B cell (primary cell): ENCODE results near the gene DENR. TPM values are rescaled to one million over a fixed set of nuclear protein-coding genes. Genes with fewer than 3 reads are reported as not detected.

Experiments used
- ATAC-seq: fragments of 200-7000 bp; cut with Tn5 transposase; one replicate; pipeline ENCODE4 v1.10.0; 2021; ENCODE audit warnings: low read depth, mild to moderate bottlenecking, moderate number of reproducible peaks, moderate library complexity
- CTCF ChIA-PET: fragments of 350-600 bp; sonication (Branson Sonifier 250); formaldehyde crosslinking; loops from one replicate; lab custom pipeline; 2021; ENCODE audit warnings: antibody characterized with exemption, inconsistent platforms; lab: Charles Lee
- POLR2A ChIA-PET: fragments of 350-600 bp; sonication (Branson Sonifier 250); formaldehyde crosslinking; loops from one replicate; lab custom pipeline; 2021; ENCODE audit warnings: antibody characterized with exemption; lab: Charles Lee
- DNase-seq: peaks from one replicate; pipeline ENCODE4 v3.0.0; 2013
- H2AFZ ChIP-seq: 2 replicates; pipeline ENCODE4 v1.6.1; 2012; ENCODE audit warnings: mild to moderate bottlenecking, low read depth, low read length; ENCODE audit not compliant: insufficient read depth, poor library complexity, severe bottlenecking
- H3K27ac ChIP-seq, 2 donors: 1 replicate in 1 of 2; 2 replicates in 1 of 2; pipeline ENCODE4 v1.5.1; 2012 to 2013; ENCODE audit warnings: low read length in 2 of 2, mild to moderate bottlenecking in 2 of 2, moderate library complexity in 1 of 2
- H3K27me3 ChIP-seq, 4 experiments: fragments of 200-600 bp in 1 of 4; sonication (generic) in 1 of 4; replicated peaks in 1 of 4; 1 replicate in 2 of 4; 2 replicates in 2 of 4; pipeline versions ENCODE4 v1.6.1 to v1.7.0; 2013 to 2016; ENCODE audit warnings: low read length in 3 of 4, mild to moderate bottlenecking in 2 of 4, mixed read lengths in 1 of 4, moderate library complexity in 1 of 4; ENCODE audit not compliant: insufficient read depth in 4 of 4, control insufficient read depth in 3 of 4; ENCODE audit errors: control extremely low read depth in 1 of 4
- H3K36me3 ChIP-seq, 2 experiments: replicated peaks in 1 of 2; 1 replicate in 1 of 2; 2 replicates in 1 of 2; pipeline versions ENCODE4 v1.6.1 to v1.7.1; 2013; ENCODE audit warnings: low read length in 1 of 2; ENCODE audit not compliant: insufficient read depth in 2 of 2, control insufficient read depth in 1 of 2; ENCODE audit errors: control extremely low read depth in 1 of 2, extremely low read depth in 1 of 2
- H3K4me1 ChIP-seq, 2 donors: fragments of 200-600 bp in 1 of 2; sonication (generic) in 1 of 2; 1 replicate in 1 of 2; 2 replicates in 1 of 2; pipeline versions ENCODE4 v1.5.1 to v1.6.1; 2013 to 2017; ENCODE audit warnings: low read length in 2 of 2; ENCODE audit not compliant: control insufficient read depth in 2 of 2, insufficient read depth in 2 of 2
- H3K4me2 ChIP-seq: replicated peaks from 2 replicates; pipeline ENCODE3; 2012; ENCODE audit warnings: mild to moderate bottlenecking, low read depth, low read length; ENCODE audit not compliant: poor library complexity, severe bottlenecking
- H3K4me3 ChIP-seq, 5 experiments: fragments of 200-600 bp in 1 of 5; sonication (generic) in 1 of 5; 1 replicate in 3 of 5; 2 replicates in 2 of 5; pipeline versions ENCODE4 v1.5.1 to v1.7.0; 2011 to 2016; ENCODE audit warnings: low read length in 4 of 5, mild to moderate bottlenecking in 4 of 5, low read depth in 2 of 5, control low read depth in 1 of 5, moderate library complexity in 1 of 5; ENCODE audit not compliant: insufficient read depth in 1 of 5; ENCODE audit errors: control extremely low read depth in 1 of 5, extremely low read depth in 1 of 5
- H3K79me2 ChIP-seq: fragments of 200-600 bp; sonication (generic); one replicate; pipeline ENCODE4 v1.6.0; 2016; ENCODE audit warnings: low read length; ENCODE audit not compliant: control insufficient read depth, insufficient read depth
- H3K9ac ChIP-seq: fragments of 200-600 bp; sonication (generic); 2 replicates; pipeline ENCODE4 v1.6.1; 2017; ENCODE audit warnings: mild to moderate bottlenecking, low read length, moderate library complexity
- H3K9me3 ChIP-seq, 3 donors: one replicate each; pipeline versions ENCODE4 v1.6.1 to v1.7.1; 2013; ENCODE audit warnings: low read length in 2 of 3; ENCODE audit not compliant: control insufficient read depth in 2 of 3, insufficient read depth in 1 of 3; ENCODE audit errors: control extremely low read depth in 1 of 3
- H4K20me1 ChIP-seq: 2 replicates; pipeline ENCODE4 v1.6.0; 2012; ENCODE audit warnings: mild to moderate bottlenecking, low read length; ENCODE audit not compliant: insufficient read depth, control insufficient read depth, poor library complexity, severe bottlenecking
- H3K27ac Mint-ChIP-seq: one replicate; pipeline ENCODE4 v1.8.0; 2021; ENCODE audit warnings: mixed read lengths
- H3K27me3 Mint-ChIP-seq: one replicate; pipeline ENCODE4 v1.8.0; 2021; ENCODE audit warnings: mixed read lengths
- H3K4me1 Mint-ChIP-seq: one replicate; pipeline ENCODE4 v1.8.0; 2021; ENCODE audit warnings: mixed read lengths
- H3K4me3 Mint-ChIP-seq: one replicate; pipeline ENCODE4 v1.8.0; 2021; ENCODE audit warnings: mixed read lengths
- H3K9me3 Mint-ChIP-seq: one replicate; pipeline ENCODE4 v1.8.0; 2022; ENCODE audit warnings: mixed read lengths; ENCODE audit not compliant: insufficient read depth
- CTCF ChIP-seq: fragments of 200-600 bp; IDR thresholded peaks from one replicate; pipeline ENCODE4 v1.8.0; 2022; ENCODE audit warnings: antibody characterized with exemption, mild to moderate bottlenecking
- EZH2 ChIP-seq: IDR thresholded peaks from 2 replicates; pipeline ENCODE4 v1.6.1; 2012; ENCODE audit warnings: borderline replicate concordance, low read depth, mild to moderate bottlenecking, moderate library complexity, low read length; ENCODE audit not compliant: insufficient read depth, poor library complexity, severe bottlenecking
- WGBS: methylation state at CpG from one replicate; pipeline ENCODE4 v1.1.5; 2013; ENCODE audit warnings: missing lambda C conversion rate; ENCODE audit not compliant: insufficient coverage; 5-methylcytosine and 5-hydroxymethylcytosine counted together
- intact Hi-C: fragments of 100-400 bp; cut with micrococcal nuclease; formaldehyde crosslinking; loops from one replicate; pipeline ENCODE4 v1.10.0; 2022
- polyA plus RNA-seq: library from polyadenylated mRNA; depleted of rRNA; stranded (reverse); fragments of >200 nt; gene quantifications from 2 replicates; pipeline ENCODE4 v1.2.3, GENCODE V29; 2012
- total RNA-seq, 2 donors: library from RNA; stranded (reverse); fragments of 120-200 nt in 1 of 2; gene quantifications; 1 replicate in 1 of 2; 2 replicates in 1 of 2; pipeline versions ENCODE4 v1.2.3 to v1.2.4, GENCODE V29; 2013 to 2022

The DENR gene
- total and polyA plus RNA-seq, 2 donors (not counting 1 experiment from before 2014, with no cell fraction given), result 14.0 to 54.5 TPM

GRCh38 chr12:122726080-122726558 lies 26.5 kb upstream of the DENR start:
- peak overlapping the region; percentile 29 for H3K4me2 ChIP-seq
- peak; percentile 42 for ATAC-seq
- H3K27ac Mint-ChIP-seq, result peak overlapping the region; percentile 69
- H3K79me2 ChIP-seq, result no peaks in the 10 kb centered on the region
- H3K4me1 Mint-ChIP-seq, result peaks cover 29% of the 10 kb centered on the region
- TF ChIP-seq EZH2, result no peak
- TF ChIP-seq CTCF, result no peak
- H3K36me3 ChIP-seq, result no peaks in the 10 kb centered on the region
- H3K27ac ChIP-seq, result no peak overlapping the region
- H4K20me1 ChIP-seq, result no peaks in the 10 kb centered on the region
- CTCF ChIA-PET, result interaction anchor here (0.6 to 3.3 kb wide), 2 partner anchors 88 to 544 kb away, joined by 3 to 9 read pairs; no protein-coding TSS in a partner anchor
- intact Hi-C loops, result no loop called here
- H3K27me3 ChIP-seq, result no peaks in the 10 kb centered on the region
- H3K27me3 Mint-ChIP-seq, result peaks cover 3% of the 10 kb centered on the region
- no peak for DNase-seq
- peaks cover 15 to 24% of the 10 kb centered on the region in 2 donors for H3K4me1 ChIP-seq
- POLR2A ChIA-PET, result no interaction called here
- H2AFZ ChIP-seq, result no peak overlapping the region
- no CpG with 5 or more reads among the region's 5 CpGs for WGBS
- H3K4me3 ChIP-seq, result no peak overlapping the region
- peak overlapping the region; percentile 22 for H3K9ac ChIP-seq
- H3K9me3 ChIP-seq, result peaks cover 0 to 3% (median 0%) of the 10 kb centered on the region in 3 donors
- H3K4me3 Mint-ChIP-seq, result peak overlapping the region; percentile 58
- no peaks in the 10 kb centered on the region for H3K9me3 Mint-ChIP-seq

GRCh38 chr12:122729583-122730214 lies 22.9 kb upstream of the DENR start:
- Histone ChIP-seq H3K9ac (no peak overlapping the region), H3K4me3 (no peak overlapping the region), H3K9me3 (no peaks in the 10 kb centered on the region), H2AFZ (no peak overlapping the region), H3K4me2 (no peak overlapping the region), H4K20me1 (no peaks in the 10 kb centered on the region), H3K79me2 (no peaks in the 10 kb centered on the region), H3K27me3 (no peaks in the 10 kb centered on the region), H3K4me1 (peaks cover 38 to 44% of the 10 kb centered on the region in 2 donors), H3K27ac (no peak overlapping the region), H3K36me3 (no peaks in the 10 kb centered on the region)
- Mint-ChIP-seq H3K27me3 (no peaks in the 10 kb centered on the region), H3K9me3 (no peaks in the 10 kb centered on the region), H3K4me1 (peaks cover 43% of the 10 kb centered on the region), H3K4me3 (no peak overlapping the region), H3K27ac (peak overlapping the region; percentile 50)
- intact Hi-C loops, result no loop called here
- ChIA-PET POLR2A (no interaction called here), CTCF (no interaction called here)
- 96% methylated on average over 27 of the region's 27 CpGs for WGBS
- DNase-seq (no peak), ATAC-seq (no peak)
- TF ChIP-seq EZH2 (no peak), CTCF (no peak)
